ENCODE data around the gene ATP9B.

Gene ATP9B

DNA sequence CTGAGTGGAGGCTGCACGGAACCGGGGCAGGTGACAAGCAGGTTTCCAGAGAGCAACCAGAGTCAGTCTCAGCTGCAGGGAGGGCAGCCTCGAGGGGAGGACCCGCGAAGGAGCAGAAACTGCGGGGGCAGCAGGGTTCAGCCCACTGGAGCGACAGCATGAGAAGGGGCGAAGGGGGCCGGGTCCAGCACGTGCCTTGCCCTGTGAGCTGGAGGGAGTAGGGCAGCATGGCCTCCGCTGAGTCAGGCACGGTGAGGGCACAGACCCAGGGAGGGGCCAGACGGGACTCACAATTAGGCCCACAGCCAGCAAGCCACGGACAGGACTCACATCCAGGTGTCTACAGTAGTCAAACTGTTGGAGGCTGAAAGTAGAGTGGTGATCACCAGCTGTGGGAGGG lies 22.7 kb upstream of the ATP9B start:
- no peak overlapping the region for H3K4me3 ChIP-seq (ENCODE audit: low read depth, low read length)
- no peak for TF ChIP-seq CTCF (IDR thresholded peaks at IDR 0.05; ENCODE audit: low read depth, low read length)

DNA sequence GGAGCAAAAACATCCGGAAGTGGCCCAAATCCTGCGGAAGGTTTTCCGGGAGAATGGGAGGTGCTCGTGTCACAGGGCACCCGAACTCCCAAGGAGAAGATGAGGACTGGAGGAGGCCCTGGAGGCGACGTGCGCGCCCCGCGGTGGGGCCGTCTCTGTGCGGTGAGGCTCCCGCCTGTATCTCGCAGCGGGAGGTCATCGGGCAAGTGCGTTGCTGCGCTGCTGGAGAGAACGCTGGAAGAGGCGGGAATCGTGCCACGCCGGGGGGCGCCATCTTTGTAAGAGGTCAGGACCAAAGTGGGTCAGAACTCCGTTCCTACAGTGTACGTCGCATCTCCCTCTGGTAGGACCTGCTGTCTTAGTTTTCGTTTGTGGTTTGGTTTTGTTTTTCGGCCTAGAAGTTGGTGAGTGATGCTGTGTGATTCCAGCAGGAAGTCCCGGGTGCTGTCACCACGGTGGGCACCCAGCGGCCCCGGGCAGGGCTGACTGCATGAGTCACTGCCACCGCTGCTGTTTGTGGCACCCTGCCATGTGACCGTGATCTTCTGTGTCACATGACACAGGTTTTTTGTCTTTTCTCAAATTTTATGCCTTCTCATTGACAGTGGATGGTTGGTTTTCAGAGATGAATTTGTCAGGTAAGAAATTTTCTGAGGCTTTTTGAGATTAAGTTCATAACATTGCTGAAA lies 21.5 kb upstream of the ATP9B start:
- TF ChIP-seq CTCF (IDR thresholded peaks at IDR 0.05; ENCODE audit: low read depth, low read length), result no peak
- H3K4me3 ChIP-seq (ENCODE audit: low read depth, low read length), result no peak overlapping the region

GRCh38 chr18:79048245-79048632 lies 21.0 kb upstream of the ATP9B start:
- no peak for TF ChIP-seq CTCF (IDR thresholded peaks at IDR 0.05; ENCODE audit: low read depth, low read length)

GRCh38 chr18:79049506-79049905 lies 19.7 kb upstream of the ATP9B start:
- no peak overlapping the region for H3K4me3 ChIP-seq (ENCODE audit: low read depth, low read length)
- no peak for TF ChIP-seq CTCF (IDR thresholded peaks at IDR 0.05; ENCODE audit: low read depth, low read length)

More at GRCh38 chr18:79048245-79048632, 21.0 kb upstream of the ATP9B start:
- H3K4me3 ChIP-seq (ENCODE audit: low read depth, low read length), result no peak overlapping the region

DNA sequence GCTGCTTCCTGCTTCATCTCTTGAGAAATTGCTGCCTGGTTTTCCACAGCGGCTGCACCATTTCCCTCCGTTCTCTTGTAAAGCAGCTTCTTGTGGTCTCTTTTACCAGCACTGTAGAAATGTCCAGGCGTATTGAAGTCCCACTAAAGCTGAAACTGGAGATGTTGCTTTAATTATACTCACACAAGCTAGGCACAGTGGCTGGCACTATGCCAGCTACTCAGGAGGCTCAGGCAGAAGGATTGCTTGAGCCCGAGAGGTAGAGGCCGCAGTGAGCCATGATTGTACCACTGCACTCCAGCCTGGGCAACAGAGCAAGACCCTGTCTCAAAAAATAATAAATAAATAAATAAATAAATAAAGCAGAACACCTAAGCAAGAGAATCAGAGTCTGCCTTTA lies 19.2 kb upstream of the ATP9B start:
- H3K4me3 ChIP-seq (ENCODE audit: low read depth, low read length), result no peak overlapping the region
- TF ChIP-seq CTCF (IDR thresholded peaks at IDR 0.05; ENCODE audit: low read depth, low read length), result no peak

GRCh38 chr18:79056827-79057367 lies 12.3 kb upstream of the ATP9B start:
- no peak for TF ChIP-seq CTCF (IDR thresholded peaks at IDR 0.05; ENCODE audit: low read depth, low read length)
- H3K4me3 ChIP-seq (ENCODE audit: low read depth, low read length), result no peak overlapping the region

- no peak overlapping the region for H3K4me3 ChIP-seq (ENCODE audit: low read depth, low read length)
- TF ChIP-seq CTCF (IDR thresholded peaks at IDR 0.05; ENCODE audit: low read depth, low read length), result no peak
Observed at GRCh38 chr18:79058007-79058406, 11.2 kb upstream of the ATP9B start.

Measured in WI38 (cell line).